ENCODE data around the gene BCAS2. TPM values are rescaled to one million over a fixed set of nuclear protein-coding genes. Genes with fewer than 3 reads are reported as not detected.

BCAS2 gene
- total and polyA plus RNA-seq, 9 donors, result 32.1 to 47.7 (median 36.7) TPM

DNA sequence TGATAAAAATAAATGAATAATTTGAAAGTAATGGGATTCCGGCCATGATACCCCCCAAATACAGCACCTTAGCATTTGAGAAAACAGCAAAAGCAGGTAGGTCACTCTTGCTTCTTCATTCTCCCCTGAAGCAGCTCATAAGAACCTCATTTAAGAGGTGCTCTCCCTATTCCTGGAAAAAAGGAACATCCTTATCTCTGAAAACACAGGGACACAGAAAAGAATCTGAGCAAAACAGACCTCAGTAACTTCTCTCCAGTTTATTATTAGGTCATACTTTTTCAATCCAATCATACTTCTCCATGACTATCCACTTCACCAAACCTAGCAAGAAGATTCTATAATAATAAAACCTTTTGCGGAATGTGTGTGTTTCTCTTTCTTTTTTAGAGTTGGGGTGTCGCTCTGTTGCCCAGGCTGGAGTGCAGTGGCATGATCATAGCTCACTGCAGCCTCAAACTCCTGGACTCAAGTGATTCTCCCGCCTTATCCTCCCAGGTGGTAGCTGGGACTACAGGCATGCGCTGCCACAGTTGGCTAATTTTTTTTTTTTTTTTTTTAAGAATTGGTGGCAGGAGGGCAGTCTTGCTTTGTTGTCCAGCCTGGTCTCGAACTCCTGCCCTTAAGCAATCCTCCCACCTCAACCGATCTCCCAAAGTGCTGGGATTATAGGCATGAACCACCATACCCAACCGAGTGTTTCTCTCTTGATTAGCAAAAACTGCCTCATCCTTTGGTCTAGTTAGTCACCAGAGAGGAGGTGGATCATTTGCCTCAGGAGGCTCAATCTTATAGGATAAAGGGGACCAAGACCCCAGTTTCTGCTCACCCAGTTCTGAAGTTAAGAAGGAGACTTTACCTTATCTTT lies 59.8 kb downstream of the BCAS2 start:
- no peaks in the 10 kb centered on the region for H3K36me3 ChIP-seq
- no peaks in the 10 kb centered on the region for H3K27me3 ChIP-seq
- 81 to 86% (median 83%) methylated on average over 8 of the region's 8 CpGs for WGBS, 3 donors
- intact Hi-C loops (cut with DNase I), result loop anchor here in 1 of 4 donors (2.0 kb wide), 1 partner anchor 47 kb away; no protein-coding TSS in a partner anchor
- no peaks in the 10 kb centered on the region for H3K9me3 ChIP-seq
- H3K27ac ChIP-seq, result no peak overlapping the region
- no peaks in the 10 kb centered on the region for H3K4me1 ChIP-seq (ENCODE audit: insufficient read depth)
- no peak for DNase-seq
- no peak overlapping the region for H3K4me3 ChIP-seq
- TF ChIP-seq CTCF (IDR thresholded peaks at IDR 0.05), result no peak
- TF ChIP-seq EP300 (IDR thresholded peaks at IDR 0.05), result no peak
- TF ChIP-seq POLR2A (IDR thresholded peaks at IDR 0.05), result no peak

Other genes starting within 250 kb of the BCAS2 start
- 10 to 100 TPM; 31.2 to 49.6 (median 38.5) TPM for gene TRIM33, start 70.4 kb downstream of the BCAS2 start, total RNA-seq
- gene TRIM33, start 70.4 kb downstream of the BCAS2 start, polyA plus RNA-seq, result 10 to 100 TPM; 11.1 to 22.1 TPM
- gene DENND2C, start 88.4 kb upstream of the BCAS2 start, total RNA-seq, result 1 to 10 TPM; 2.2 to 3.6 (median 2.6) TPM
- gene DENND2C, start 88.4 kb upstream of the BCAS2 start, polyA plus RNA-seq, result 1 to 10 TPM; 1.5 to 2.9 TPM
- under 1 TPM in 1 of 7 donors, not detected in 6; 0.13 TPM for gene AMPD1, start 113.9 kb upstream of the BCAS2 start, total RNA-seq
- 1 to 10 TPM in 1 of 2 donors, under 1 TPM in 1; 0.18 to 1.8 TPM for gene AMPD1, start 113.9 kb upstream of the BCAS2 start, polyA plus RNA-seq
- gene NRAS, start 135.2 kb upstream of the BCAS2 start, total RNA-seq, result 10 to 100 TPM; 12.9 to 21.7 (median 16.4) TPM
- 10 to 100 TPM in 1 of 2 donors, 1 to 10 TPM in 1; 8.7 to 17.8 TPM for gene NRAS, start 135.2 kb upstream of the BCAS2 start, polyA plus RNA-seq
- 100 to 1,000 TPM; 357 to 752 (median 558) TPM for gene CSDE1, start 176.4 kb upstream of the BCAS2 start, total RNA-seq
- 100 to 1,000 TPM; 225 to 458 TPM for gene CSDE1, start 176.4 kb upstream of the BCAS2 start, polyA plus RNA-seq
- 10 to 100 TPM; 22.8 to 41.8 (median 31.4) TPM for gene SIKE1, start 199.1 kb upstream of the BCAS2 start, total RNA-seq
- gene SIKE1, start 199.1 kb upstream of the BCAS2 start, polyA plus RNA-seq, result 10 to 100 TPM; 12.4 to 15.3 TPM